ENCODE data around the gene CCDC7.
"Not testable (repeated sequence)": the region's sequence is repeated elsewhere in the genome, so short reads cannot be mapped to it uniquely, and the experiment has no call there.

DNA sequence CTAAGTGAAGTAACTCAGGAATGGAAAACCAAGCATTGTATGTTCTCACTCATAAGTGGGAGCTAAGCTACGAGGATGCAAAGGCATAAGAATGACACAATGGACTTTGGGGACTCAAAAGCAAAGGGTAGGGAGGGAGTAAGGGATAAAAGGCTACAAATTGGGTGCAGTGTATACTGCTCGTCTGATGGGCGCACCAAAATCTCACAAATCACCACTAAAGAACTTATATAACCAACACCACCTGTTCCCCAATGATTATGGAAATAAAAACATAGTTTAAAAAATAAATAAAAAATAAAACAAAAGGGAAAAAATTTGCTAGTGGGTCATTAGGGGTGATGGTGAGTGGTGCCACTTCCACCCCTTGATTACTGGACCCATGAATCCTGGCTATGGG is 351.5 kb downstream of the CCDC7 start:
- TF ChIP-seq, protein P1, sequence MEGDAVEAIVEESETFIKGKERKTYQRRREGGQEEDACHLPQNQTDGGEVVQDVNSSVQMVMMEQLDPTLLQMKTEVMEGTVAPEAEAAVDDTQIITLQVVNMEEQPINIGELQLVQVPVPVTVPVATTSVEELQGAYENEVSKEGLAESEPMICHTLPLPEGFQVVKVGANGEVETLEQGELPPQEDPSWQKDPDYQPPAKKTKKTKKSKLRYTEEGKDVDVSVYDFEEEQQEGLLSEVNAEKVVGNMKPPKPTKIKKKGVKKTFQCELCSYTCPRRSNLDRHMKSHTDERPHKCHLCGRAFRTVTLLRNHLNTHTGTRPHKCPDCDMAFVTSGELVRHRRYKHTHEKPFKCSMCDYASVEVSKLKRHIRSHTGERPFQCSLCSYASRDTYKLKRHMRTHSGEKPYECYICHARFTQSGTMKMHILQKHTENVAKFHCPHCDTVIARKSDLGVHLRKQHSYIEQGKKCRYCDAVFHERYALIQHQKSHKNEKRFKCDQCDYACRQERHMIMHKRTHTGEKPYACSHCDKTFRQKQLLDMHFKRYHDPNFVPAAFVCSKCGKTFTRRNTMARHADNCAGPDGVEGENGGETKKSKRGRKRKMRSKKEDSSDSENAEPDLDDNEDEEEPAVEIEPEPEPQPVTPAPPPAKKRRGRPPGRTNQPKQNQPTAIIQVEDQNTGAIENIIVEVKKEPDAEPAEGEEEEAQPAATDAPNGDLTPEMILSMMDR (IDR thresholded peaks at IDR 0.05), result not testable (repeated sequence)
- TF ChIP-seq POLR2A (IDR thresholded peaks at IDR 0.05), result not testable (repeated sequence)

Measured in right lobe of liver (tissue), 4 donors.